H9 (cell line): ENCODE data around the gene KCNH1. TPM values are rescaled to one million over a fixed set of nuclear protein-coding genes. Genes with fewer than 3 reads are reported as not detected.

Source experiments
- DNase-seq: peaks from one replicate; pipeline ENCODE4 v3.0.0-alpha.2; 2017
- H2AFZ ChIP-seq: one replicate; pipeline ENCODE4 v1.6.1; 2013; ENCODE audit warnings: mild to moderate bottlenecking, low read length, control low read depth, moderate library complexity
- H2AK5ac ChIP-seq: 2 replicates; pipeline ENCODE4 v1.6.1; 2013; ENCODE audit warnings: low read length, control low read depth, mixed read lengths; ENCODE audit not compliant: insufficient read length
- H2BK120ac ChIP-seq: one replicate; pipeline ENCODE4 v1.6.1; 2013; ENCODE audit warnings: low read depth, mild to moderate bottlenecking, low read length, control low read depth, inconsistent platforms; ENCODE audit not compliant: poor library complexity, severe bottlenecking
- H2BK12ac ChIP-seq: 2 replicates; pipeline ENCODE4 v1.6.1; 2013; ENCODE audit warnings: low read length, control low read depth, mixed read lengths, low read depth; ENCODE audit not compliant: insufficient read length
- H2BK15ac ChIP-seq: 2 replicates; pipeline ENCODE4 v1.6.1; 2013; ENCODE audit warnings: low read depth, low read length, control low read depth
- H2BK20ac ChIP-seq: one replicate; pipeline ENCODE4 v1.6.1; 2013; ENCODE audit warnings: low read depth, mild to moderate bottlenecking, low read length, control low read depth, inconsistent platforms; ENCODE audit not compliant: poor library complexity, severe bottlenecking
- H2BK5ac ChIP-seq: 2 replicates; pipeline ENCODE4 v1.6.1; 2013; ENCODE audit warnings: low read length, control low read depth, mixed read lengths; ENCODE audit not compliant: insufficient read length
- H3K14ac ChIP-seq: 2 replicates; pipeline ENCODE4 v1.6.1; 2013; ENCODE audit warnings: low read length, control low read depth; ENCODE audit not compliant: insufficient read depth
- H3K18ac ChIP-seq: 2 replicates; pipeline ENCODE4 v1.6.1; 2013; ENCODE audit warnings: low read depth, mild to moderate bottlenecking, mixed read lengths, low read length, control low read depth; ENCODE audit not compliant: insufficient read length
- H3K23ac ChIP-seq: 2 replicates; pipeline ENCODE4 v1.6.1; 2013; ENCODE audit warnings: low read length, control low read depth, mixed read lengths, low read depth; ENCODE audit not compliant: insufficient read length
- H3K23me2 ChIP-seq: 2 replicates; pipeline ENCODE4 v1.6.1; 2013; ENCODE audit warnings: low read depth, mild to moderate bottlenecking, mixed read lengths, low read length, control low read depth; ENCODE audit not compliant: insufficient read length, poor library complexity, severe bottlenecking
- H3K27ac ChIP-seq: 2 replicates; pipeline ENCODE4 v1.5.1; 2013; ENCODE audit warnings: low read length, control low read depth, mixed read lengths, low read depth; ENCODE audit not compliant: insufficient read length
- H3K27me3 ChIP-seq: 2 replicates; pipeline ENCODE4 v1.6.1; 2013; ENCODE audit warnings: low read length, control low read depth, inconsistent platforms; ENCODE audit not compliant: insufficient read depth
- H3K4ac ChIP-seq: 2 replicates; pipeline ENCODE4 v1.6.1; 2013; ENCODE audit warnings: low read depth, mild to moderate bottlenecking, control low read depth, inconsistent platforms, low read length, moderate library complexity
- H3K4me1 ChIP-seq: 2 replicates; pipeline ENCODE4 v1.6.1; 2013; ENCODE audit warnings: low read length, control low read depth, inconsistent platforms; ENCODE audit not compliant: insufficient read depth
- H3K4me2 ChIP-seq: 2 replicates; pipeline ENCODE4 v1.6.1; 2013; ENCODE audit warnings: low read length, control low read depth, mixed read lengths; ENCODE audit not compliant: insufficient read length, insufficient read depth
- H3K56ac ChIP-seq: 2 replicates; pipeline ENCODE4 v1.6.1; 2013; ENCODE audit warnings: low read depth, mild to moderate bottlenecking, mixed read lengths, low read length, control low read depth; ENCODE audit not compliant: insufficient read length
- H3K79me1 ChIP-seq: 2 replicates; pipeline ENCODE4 v1.6.1; 2013; ENCODE audit warnings: low read depth, mild to moderate bottlenecking, moderate library complexity, low read length, control low read depth, inconsistent platforms; ENCODE audit not compliant: insufficient read depth, poor library complexity, severe bottlenecking
- H3K79me2 ChIP-seq: 2 replicates; pipeline ENCODE4 v1.6.1; 2013; ENCODE audit warnings: low read length, control low read depth, inconsistent platforms; ENCODE audit not compliant: insufficient read depth
- H3K9ac ChIP-seq: 2 replicates; pipeline ENCODE4 v1.6.1; 2013; ENCODE audit warnings: low read length, control low read depth, mixed read lengths; ENCODE audit not compliant: insufficient read length; ENCODE audit errors: extremely low read depth
- H3K9me3 ChIP-seq: one replicate; pipeline ENCODE4 v1.6.1; 2013; ENCODE audit warnings: low read depth, low read length, inconsistent platforms; ENCODE audit not compliant: control insufficient read depth
- H3T11ph ChIP-seq: one replicate; pipeline ENCODE4 v1.6.1; 2013; ENCODE audit warnings: mild to moderate bottlenecking, low read length, control low read depth, inconsistent platforms
- H4K20me1 ChIP-seq: one replicate; pipeline ENCODE4 v1.6.1; 2013; ENCODE audit not compliant: control insufficient read depth, insufficient read length, insufficient read depth
- H4K5ac ChIP-seq: 2 replicates; pipeline ENCODE4 v1.6.1; 2013; ENCODE audit warnings: low read depth, mild to moderate bottlenecking, mixed read lengths, low read length, control low read depth; ENCODE audit not compliant: insufficient read length
- H4K8ac ChIP-seq: replicated peaks from 2 replicates; pipeline ENCODE4 v1.6.1; 2013; ENCODE audit warnings: low read length, control low read depth, mixed read lengths, low read depth; ENCODE audit not compliant: insufficient read length
- H4K91ac ChIP-seq: 2 replicates; pipeline ENCODE4 v1.6.1; 2013; ENCODE audit warnings: low read depth, mild to moderate bottlenecking, moderate library complexity, mixed read lengths, low read length, control low read depth; ENCODE audit not compliant: insufficient read length
- H3K27ac Mint-ChIP-seq, 3 experiments: 2 replicates in 2 of 3; 3 replicates in 1 of 3; pipeline ENCODE4 v1.8.0; 2020 to 2021; ENCODE audit warnings: mixed read lengths in 3 of 3, mild to moderate bottlenecking in 1 of 3, moderate library complexity in 1 of 3
- H3K27me3 Mint-ChIP-seq: 2 replicates; pipeline ENCODE4 v1.8.0; 2021; ENCODE audit warnings: low read depth, mild to moderate bottlenecking, moderate library complexity, mixed read lengths
- H3K36me3 Mint-ChIP-seq, 3 experiments: 2 replicates in 2 of 3; 3 replicates in 1 of 3; pipeline ENCODE4 v1.8.0; 2020 to 2021; ENCODE audit warnings: low read depth in 3 of 3, mixed read lengths in 3 of 3; ENCODE audit not compliant: insufficient read depth in 1 of 3
- H3K4me1 Mint-ChIP-seq, 2 experiments: 2 replicates each; pipeline ENCODE4 v1.8.0; 2020; ENCODE audit warnings: mixed read lengths in 2 of 2
- H3K4me3 Mint-ChIP-seq, 2 experiments: 2 replicates in 1 of 2; 3 replicates in 1 of 2; pipeline ENCODE4 v1.8.0; 2020 to 2021; ENCODE audit warnings: mild to moderate bottlenecking in 2 of 2, mixed read lengths in 2 of 2, moderate library complexity in 1 of 2
- H3K9me3 Mint-ChIP-seq, 2 experiments: 2 replicates in 1 of 2; 3 replicates in 1 of 2; pipeline ENCODE4 v1.8.0; 2020; ENCODE audit warnings: mild to moderate bottlenecking in 2 of 2, mixed read lengths in 2 of 2, moderate library complexity in 1 of 2
- WGBS: extraction: QIAGEN DNeasy Blood & Tissue Kit; methylation state at CpG from one replicate; pipeline ENCODE4 v1.1.7; 2013; ENCODE audit warnings: missing lambda C conversion rate, low lambda C conversion rate, mixed read lengths; ENCODE audit not compliant: insufficient read length; ENCODE audit errors: extremely low coverage; 5-methylcytosine and 5-hydroxymethylcytosine counted together
- total RNA-seq: library from RNA; stranded (reverse); gene quantifications from 2 replicates; pipeline ENCODE4 v1.2.1, GENCODE V29; 2021
- TF ChIP-seq, protein P1 (sequence below): fragments of 200-600 bp; sonication (generic); conservative IDR thresholded peaks from 3 replicates; pipeline ENCODE4 v1.8.0; 2021; ENCODE audit warnings: antibody characterized with exemption, mild to moderate bottlenecking

The KCNH1 gene
- total RNA-seq, 1 experiment from 2014 or later, result 0.11 TPM

DNA sequence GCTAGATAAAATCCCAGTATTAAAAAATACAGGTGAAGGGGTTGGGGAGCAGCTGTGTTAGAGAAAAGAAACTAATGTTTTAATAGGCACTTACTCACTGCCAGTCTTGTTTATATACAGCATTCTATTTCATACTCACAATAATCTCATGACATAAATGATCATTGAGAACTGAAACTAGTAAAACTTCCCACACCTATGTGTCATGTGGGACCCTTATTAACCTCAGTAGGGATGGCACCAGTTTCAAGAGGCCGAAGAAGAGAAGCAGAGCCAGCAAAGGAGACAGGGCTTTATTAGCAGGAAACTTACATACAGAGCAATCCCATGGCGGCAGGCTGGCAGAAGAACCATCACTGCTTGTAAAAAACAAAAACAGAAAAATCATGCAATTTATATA is 48.8 kb upstream of the KCNH1 start:
- Histone ChIP-seq H3K14ac (no peak overlapping the region), H3K79me2 (no peaks in the 10 kb centered on the region), H3K27ac (no peak overlapping the region), H3K9me3 (no peaks in the 10 kb centered on the region), H3K56ac (no peak overlapping the region), H4K91ac (no peak overlapping the region), H3K4ac (no peak overlapping the region), H3T11ph (no peak overlapping the region), H3K27me3 (no peaks in the 10 kb centered on the region), H3K23me2 (no peaks in the 10 kb centered on the region), H2BK5ac (no peak overlapping the region), H2BK20ac (no peak overlapping the region), H4K20me1 (no peaks in the 10 kb centered on the region), H3K79me1 (no peaks in the 10 kb centered on the region), H3K4me2 (no peak overlapping the region), H2AK5ac (no peak overlapping the region), H2BK15ac (no peak overlapping the region), H4K8ac (no peak overlapping the region), H4K5ac (no peak overlapping the region), H3K18ac (no peak overlapping the region), H3K23ac (no peak overlapping the region), H3K4me1 (no peaks in the 10 kb centered on the region), H2BK120ac (no peak overlapping the region), H2BK12ac (no peak overlapping the region), H3K9ac (no peak overlapping the region), H2AFZ (no peak overlapping the region)
- Mint-ChIP-seq H3K9me3 (no peaks in the 10 kb centered on the region), H3K4me3 (no peak overlapping the region), H3K27ac (no peak overlapping the region), H3K4me1 (no peaks in the 10 kb centered on the region), H3K27me3 (no peaks in the 10 kb centered on the region), H3K36me3 (no peaks in the 10 kb centered on the region)
- TF ChIP-seq, protein P1, sequence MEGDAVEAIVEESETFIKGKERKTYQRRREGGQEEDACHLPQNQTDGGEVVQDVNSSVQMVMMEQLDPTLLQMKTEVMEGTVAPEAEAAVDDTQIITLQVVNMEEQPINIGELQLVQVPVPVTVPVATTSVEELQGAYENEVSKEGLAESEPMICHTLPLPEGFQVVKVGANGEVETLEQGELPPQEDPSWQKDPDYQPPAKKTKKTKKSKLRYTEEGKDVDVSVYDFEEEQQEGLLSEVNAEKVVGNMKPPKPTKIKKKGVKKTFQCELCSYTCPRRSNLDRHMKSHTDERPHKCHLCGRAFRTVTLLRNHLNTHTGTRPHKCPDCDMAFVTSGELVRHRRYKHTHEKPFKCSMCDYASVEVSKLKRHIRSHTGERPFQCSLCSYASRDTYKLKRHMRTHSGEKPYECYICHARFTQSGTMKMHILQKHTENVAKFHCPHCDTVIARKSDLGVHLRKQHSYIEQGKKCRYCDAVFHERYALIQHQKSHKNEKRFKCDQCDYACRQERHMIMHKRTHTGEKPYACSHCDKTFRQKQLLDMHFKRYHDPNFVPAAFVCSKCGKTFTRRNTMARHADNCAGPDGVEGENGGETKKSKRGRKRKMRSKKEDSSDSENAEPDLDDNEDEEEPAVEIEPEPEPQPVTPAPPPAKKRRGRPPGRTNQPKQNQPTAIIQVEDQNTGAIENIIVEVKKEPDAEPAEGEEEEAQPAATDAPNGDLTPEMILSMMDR, result no peak
- no CpG with 5 or more reads among the region's 2 CpGs for WGBS
- no peak for DNase-seq
